Mesothelial cell of epicardium (in vitro differentiated cells): Measurements from ENCODE around the gene OR4C6. TPM values are rescaled to one million over a fixed set of nuclear protein-coding genes. Genes with fewer than 3 reads are reported as not detected.

Experiments used
- DNase-seq, 2 experiments: peaks; one replicate each; pipeline ENCODE4 v3.0.0; 2021; ENCODE audit warnings: low spot score in 2 of 2; ENCODE audit not compliant: unreplicated experiment in 2 of 2
- H3K27ac Mint-ChIP-seq: 2 replicates; pipeline ENCODE4 v1.8.0; 2021; ENCODE audit warnings: mixed read lengths
- H3K27me3 Mint-ChIP-seq: 2 replicates; pipeline ENCODE4 v1.8.0; 2021; ENCODE audit warnings: low read depth, mixed read lengths
- H3K36me3 Mint-ChIP-seq: 2 replicates; pipeline ENCODE4 v1.8.0; 2021; ENCODE audit warnings: mixed read lengths
- H3K4me1 Mint-ChIP-seq: 2 replicates; pipeline ENCODE4 v1.8.0; 2021; ENCODE audit warnings: mixed read lengths
- H3K4me3 Mint-ChIP-seq: 2 replicates; pipeline ENCODE4 v1.8.0; 2021; ENCODE audit warnings: mild to moderate bottlenecking, moderate library complexity, mixed read lengths
- H3K9me3 Mint-ChIP-seq: 2 replicates; pipeline ENCODE4 v1.8.0; 2021; ENCODE audit warnings: mixed read lengths
- CTCF ChIP-seq: fragments of 200-600 bp; sonication (generic); IDR thresholded peaks from one replicate; pipeline ENCODE4 v1.5.0; 2021; ENCODE audit warnings: antibody characterized with exemption; ENCODE audit not compliant: unreplicated experiment
- total RNA-seq: library from RNA; stranded (reverse); gene quantifications from 3 replicates; pipeline ENCODE4 v1.2.1, GENCODE V29; 2021

Gene OR4C6
- total RNA-seq, 1 donor from 2014 or later: not detected

- Mint-ChIP-seq H3K27me3 (no peaks in the 10 kb centered on the region), H3K36me3 (no peaks in the 10 kb centered on the region), H3K4me1 (no peaks in the 10 kb centered on the region), H3K9me3 (peaks cover 18% of the 10 kb centered on the region), H3K27ac (no peak overlapping the region), H3K4me3 (no peak overlapping the region)
- DNase-seq: no peak
- no peak for TF ChIP-seq CTCF
These were observed 3.9 kb upstream of the OR4C6 start for GRCh38 chr11:55658031-55658573.

GRCh38 chr11:55658608-55659007, 3.4 kb upstream of the OR4C6 start:
- Mint-ChIP-seq H3K4me1 (no peaks in the 10 kb centered on the region), H3K36me3 (no peaks in the 10 kb centered on the region), H3K9me3 (peaks cover 22% of the 10 kb centered on the region), H3K27me3 (no peaks in the 10 kb centered on the region), H3K27ac (no peak overlapping the region), H3K4me3 (no peak overlapping the region)
- no peak for DNase-seq
- TF ChIP-seq CTCF: no peak

GRCh38 chr11:55669376-55669775, 7.4 kb downstream of the OR4C6 start:
- H3K9me3 Mint-ChIP-seq: peaks cover 28% of the 10 kb centered on the region
- no peak for TF ChIP-seq CTCF

GRCh38 chr11:55673860-55674259, 11.9 kb downstream of the OR4C6 start:
- Mint-ChIP-seq H3K27ac (no peak overlapping the region), H3K27me3 (no peaks in the 10 kb centered on the region), H3K9me3 (peaks cover 24% of the 10 kb centered on the region), H3K4me3 (no peak overlapping the region), H3K4me1 (no peaks in the 10 kb centered on the region), H3K36me3 (no peaks in the 10 kb centered on the region)
- no peak for DNase-seq
- TF ChIP-seq CTCF: no peak

More at GRCh38 chr11:55669376-55669775, 7.4 kb downstream of the OR4C6 start:
- Mint-ChIP-seq H3K4me3 (no peak overlapping the region), H3K27ac (no peak overlapping the region), H3K4me1 (no peaks in the 10 kb centered on the region), H3K36me3 (no peaks in the 10 kb centered on the region), H3K27me3 (no peaks in the 10 kb centered on the region)
- no peak for DNase-seq

GRCh38 chr11:55697817-55698216, 35.8 kb downstream of the OR4C6 start:
- no peak for DNase-seq
- peaks cover 43% of the 10 kb centered on the region for H3K9me3 Mint-ChIP-seq
- H3K27ac Mint-ChIP-seq: no peak overlapping the region
- no peaks in the 10 kb centered on the region for H3K27me3 Mint-ChIP-seq
- no peak overlapping the region for H3K4me3 Mint-ChIP-seq
- H3K36me3 Mint-ChIP-seq: peaks cover under 1% of the 10 kb centered on the region
- no peaks in the 10 kb centered on the region for H3K4me1 Mint-ChIP-seq
- TF ChIP-seq CTCF: no peak

- H3K36me3 Mint-ChIP-seq: peaks cover 4% of the 10 kb centered on the region
- no peak overlapping the region for H3K27ac Mint-ChIP-seq
- H3K4me1 Mint-ChIP-seq: no peaks in the 10 kb centered on the region
- no peaks in the 10 kb centered on the region for H3K27me3 Mint-ChIP-seq
- peaks cover 56% of the 10 kb centered on the region for H3K9me3 Mint-ChIP-seq
- no peak for DNase-seq
- no peak overlapping the region for H3K4me3 Mint-ChIP-seq
- TF ChIP-seq CTCF: no peak
These were observed 39.4 kb downstream of the OR4C6 start for GRCh38 chr11:55701429-55701828.
